HG03354 (cell line): ENCODE results near the gene PNLIPRP2.
A peak's percentile ranks its signal among the peaks of the same experiment; 100 is the strongest.

Experiments used
- ATAC-seq: cut with Tn5 transposase; IDR thresholded peaks from one replicate; pipeline ENCODE4 v1.9.1; 2021; ENCODE audit warnings: mild to moderate bottlenecking; ENCODE audit not compliant: unreplicated experiment, poor library complexity, severe bottlenecking

Gene PNLIPRP2

GRCh38 chr10:116646502-116646901, 25.7 kb downstream of the PNLIPRP2 start:
- no peak for ATAC-seq

DNA sequence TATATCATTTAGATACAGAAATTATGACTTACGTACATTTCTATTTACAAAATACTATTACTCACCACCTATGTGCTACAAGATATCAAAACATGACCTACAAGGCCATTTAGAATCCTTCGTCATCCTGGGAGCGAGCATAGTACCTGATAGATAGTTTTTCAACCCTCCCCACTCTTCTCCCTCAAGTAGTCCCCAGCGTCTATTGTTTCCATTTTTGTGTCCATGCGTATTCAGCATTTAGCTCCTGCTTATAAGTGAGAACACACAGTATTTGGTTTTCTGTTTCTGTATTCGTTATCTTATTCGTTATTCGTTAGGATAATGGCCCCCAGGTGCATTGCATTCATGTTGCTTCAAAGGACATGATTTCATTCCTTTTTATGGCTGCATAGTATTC, 28.1 kb downstream of the PNLIPRP2 start:
- no peak for ATAC-seq

- ATAC-seq: no peak
Observed at GRCh38 chr10:116653885-116654284, 33.1 kb downstream of the PNLIPRP2 start.

DNA sequence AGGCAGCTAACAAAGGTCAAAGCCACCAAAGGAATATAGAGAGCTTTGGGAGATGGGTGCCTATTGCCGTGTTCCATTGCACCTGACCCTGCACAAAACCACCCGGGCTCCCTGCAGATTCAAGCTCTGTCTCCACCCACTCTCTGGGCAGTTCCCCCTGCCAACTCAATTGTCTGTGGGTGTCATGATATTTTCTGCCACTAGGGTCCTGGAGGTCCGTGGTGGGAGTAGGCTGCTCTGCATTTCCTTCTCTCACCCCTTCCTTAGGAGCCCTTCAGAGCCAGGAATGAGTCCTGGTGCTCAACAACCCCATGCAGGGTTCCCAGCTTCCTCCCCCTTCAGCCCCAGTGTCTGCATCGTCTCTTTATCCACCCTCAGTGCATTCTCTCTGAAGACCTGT, 34.1 kb downstream of the PNLIPRP2 start:
- ATAC-seq: peak; percentile 78

DNA sequence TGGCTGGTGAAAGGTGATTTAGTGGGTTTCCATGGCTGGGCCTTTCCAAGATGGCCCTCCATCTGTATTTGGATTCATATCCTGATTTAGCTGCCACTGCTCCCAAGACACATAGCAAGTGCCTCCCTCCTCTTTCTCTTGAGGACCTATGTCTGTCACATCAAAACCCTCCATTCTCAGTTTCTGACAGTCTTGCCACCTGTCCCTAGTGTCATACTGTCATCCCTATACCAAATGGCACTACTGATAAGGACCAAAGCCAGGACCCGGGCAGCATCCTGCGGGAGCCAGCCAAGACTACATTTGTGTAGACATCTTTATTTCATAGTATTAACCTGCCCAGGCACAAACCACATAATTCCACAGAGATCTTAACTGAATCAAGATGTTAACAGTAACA, 34.8 kb downstream of the PNLIPRP2 start:
- no peak for ATAC-seq

GRCh38 chr10:116656044-116656443, 35.3 kb downstream of the PNLIPRP2 start:
- no peak for ATAC-seq

- no peak for ATAC-seq
Observed at GRCh38 chr10:116657863-116658551, 37.3 kb downstream of the PNLIPRP2 start.

- no peak for ATAC-seq
Observed at GRCh38 chr10:116659049-116659670, 38.4 kb downstream of the PNLIPRP2 start.

- ATAC-seq: no peak
Observed at GRCh38 chr10:116660860-116661259, 40.1 kb downstream of the PNLIPRP2 start.

DNA sequence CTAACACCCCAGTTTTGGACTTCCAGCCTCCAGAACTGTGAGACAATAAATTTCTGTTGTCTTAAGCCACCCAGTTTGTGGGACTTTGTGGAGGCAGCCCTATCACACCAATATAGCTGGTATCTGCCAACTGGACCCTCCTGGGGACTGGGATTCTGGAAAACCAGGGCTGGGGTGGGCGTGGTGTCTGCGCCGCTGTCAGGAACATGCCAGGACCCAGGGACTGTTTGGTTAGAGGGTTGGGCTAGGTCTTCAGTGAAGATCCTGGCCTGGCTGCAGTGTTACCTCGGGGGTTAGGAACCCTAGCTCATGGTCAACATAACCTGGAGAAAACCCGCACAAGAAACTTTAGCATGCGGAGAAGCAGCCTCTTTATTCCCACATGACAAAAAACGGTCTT, 42.6 kb downstream of the PNLIPRP2 start:
- no peak for ATAC-seq

DNA sequence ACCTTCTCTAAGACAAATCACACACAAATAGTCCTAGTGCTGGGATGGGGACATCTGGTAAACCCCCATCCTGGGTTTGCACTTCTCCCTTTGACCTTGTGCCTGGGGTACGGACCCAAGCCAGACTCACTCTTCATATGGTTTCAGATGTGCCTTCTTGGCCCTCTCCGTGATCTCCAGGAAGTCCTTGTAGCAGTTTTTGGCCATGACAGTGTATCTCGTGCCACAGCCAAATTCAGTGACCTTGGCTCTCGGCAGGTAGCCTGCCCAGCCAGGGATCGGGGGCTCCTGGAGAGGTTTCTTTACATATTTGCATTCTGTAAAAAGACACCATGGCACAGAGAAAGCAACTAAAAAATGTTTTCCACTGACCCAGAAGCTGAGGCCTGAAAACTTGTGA, 43.9 kb downstream of the PNLIPRP2 start:
- ATAC-seq: no peak

DNA sequence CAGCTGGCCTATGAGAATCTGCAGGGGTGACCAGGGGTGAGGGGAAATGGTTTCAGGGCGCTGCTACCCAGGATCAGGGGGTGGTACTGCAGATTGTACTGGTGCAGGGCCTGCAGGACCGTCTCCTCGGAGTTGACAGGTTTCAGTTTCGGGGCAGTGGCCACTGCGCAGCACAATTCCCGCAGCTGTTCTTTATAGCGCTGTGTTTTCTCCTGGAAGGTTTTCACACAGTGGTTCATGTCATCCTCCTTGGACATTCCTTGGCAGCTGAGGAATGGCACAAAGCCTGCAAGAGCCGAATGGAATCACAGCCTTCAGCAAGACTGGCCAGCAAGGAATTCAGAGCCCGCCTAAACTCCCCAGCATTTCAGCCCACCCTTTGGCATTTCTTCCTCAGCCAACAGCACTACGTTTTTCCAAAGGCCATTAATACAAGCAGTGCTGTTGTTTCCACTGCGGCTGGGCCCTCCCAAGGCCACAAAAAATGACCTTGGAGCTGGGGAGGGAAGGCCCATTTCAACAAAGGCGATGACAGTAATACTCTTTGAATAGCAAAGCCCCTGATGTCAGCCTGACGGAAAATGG, 44.9 kb downstream of the PNLIPRP2 start:
- no peak for ATAC-seq

GRCh38 chr10:116667484-116667883, 46.7 kb downstream of the PNLIPRP2 start:
- ATAC-seq: no peak

- no peak for ATAC-seq
Observed at GRCh38 chr10:116668018-116668417, 47.3 kb downstream of the PNLIPRP2 start.

GRCh38 chr10:116668446-116668845, 47.7 kb downstream of the PNLIPRP2 start:
- no peak for ATAC-seq

- no peak for ATAC-seq
Observed at GRCh38 chr10:116669080-116669479, 48.3 kb downstream of the PNLIPRP2 start.

DNA sequence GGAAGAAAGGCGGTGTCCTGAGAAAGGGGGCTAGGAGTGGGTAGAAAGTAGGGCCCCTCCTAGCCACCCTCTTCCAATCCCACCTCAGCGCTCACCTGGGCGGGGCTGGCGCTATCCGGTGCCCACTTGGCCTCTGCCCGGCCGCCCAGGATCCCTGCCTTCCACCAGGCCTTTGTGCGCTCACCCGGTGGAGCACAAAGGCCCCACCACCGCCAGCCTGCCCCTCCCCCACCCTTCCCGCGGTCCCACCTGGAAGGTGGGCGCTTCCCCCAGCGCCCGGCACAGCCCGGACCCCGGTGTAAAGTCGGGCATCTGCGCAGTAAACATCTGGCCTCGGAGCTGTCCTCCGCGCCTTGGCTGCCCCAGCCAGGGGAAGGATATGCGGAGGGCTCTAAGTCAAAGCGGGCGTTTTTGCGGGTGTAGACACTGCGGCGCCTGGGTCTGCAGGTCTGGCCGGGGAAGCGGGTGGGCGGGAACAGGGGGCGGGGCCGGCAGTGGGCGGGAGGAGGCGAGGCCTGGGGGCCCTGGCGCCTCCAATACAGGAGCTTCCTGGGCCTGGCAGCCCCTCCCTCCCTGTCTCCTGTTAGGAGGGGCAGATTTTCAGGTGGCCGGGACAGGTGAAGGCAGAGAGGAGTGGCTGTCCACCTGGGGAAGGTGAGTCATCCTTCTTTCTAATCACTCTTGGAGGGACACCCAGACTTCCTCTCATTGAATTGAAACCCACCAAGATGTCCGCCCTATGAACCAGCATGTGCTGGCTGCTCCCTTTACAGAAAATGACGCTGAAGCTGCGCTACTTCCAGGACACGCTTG, 49.3 kb downstream of the PNLIPRP2 start:
- no peak for ATAC-seq

GRCh38 chr10:116670706-116671105, 50.0 kb downstream of the PNLIPRP2 start:
- no peak for ATAC-seq

DNA sequence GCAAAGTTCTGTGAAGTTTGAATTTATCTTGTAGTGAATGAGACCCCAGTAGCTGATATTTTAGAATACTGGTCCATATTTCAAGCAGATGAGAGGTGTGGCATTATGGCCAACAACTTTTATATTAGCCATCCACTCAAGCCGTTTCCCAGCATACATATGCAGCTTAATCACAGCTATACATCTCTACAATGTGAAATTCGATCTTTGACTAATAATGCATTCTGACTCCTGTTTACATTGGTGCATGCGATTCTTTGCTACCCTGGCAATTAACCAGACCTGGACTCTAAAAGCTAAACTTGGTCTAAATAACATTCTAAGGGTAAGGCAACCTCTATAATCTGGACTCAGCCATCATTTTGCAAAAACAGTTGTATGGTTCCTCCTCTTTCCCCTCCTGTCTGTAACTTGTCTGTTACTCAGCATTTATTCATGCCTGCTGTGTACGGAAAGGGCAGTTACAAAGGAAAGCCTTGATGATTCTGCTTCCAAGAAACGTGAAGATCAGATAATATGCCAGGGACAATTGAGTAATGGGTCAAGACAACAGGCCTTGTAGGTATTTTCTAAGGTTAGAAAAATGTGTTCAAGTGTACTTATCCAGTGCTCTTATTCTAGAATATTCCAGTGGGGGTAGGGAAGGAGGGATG, 50.6 kb downstream of the PNLIPRP2 start:
- ATAC-seq: no peak

DNA sequence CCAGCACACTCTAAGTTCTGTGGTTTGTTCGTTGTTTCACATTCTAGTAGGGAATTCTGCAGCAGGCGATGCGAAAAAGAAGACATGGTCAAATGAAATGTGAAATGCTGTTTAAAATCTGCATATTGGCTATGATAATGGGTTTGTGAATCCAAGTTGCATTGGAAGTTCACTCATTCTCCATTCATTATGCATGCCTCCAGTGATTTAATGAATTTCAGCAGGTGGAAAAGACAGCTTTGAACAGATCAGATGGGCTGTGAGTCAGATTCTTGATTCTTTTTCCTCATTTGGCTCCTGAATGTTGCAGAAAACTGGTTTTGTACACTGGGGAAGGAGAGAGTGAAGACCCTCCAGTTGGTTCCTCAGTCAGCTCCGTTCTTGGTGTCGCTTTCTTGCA, 52.1 kb downstream of the PNLIPRP2 start:
- no peak for ATAC-seq
